ENCODE results near the gene CHRND. TPM values are rescaled to one million over a fixed set of nuclear protein-coding genes. Genes with fewer than 3 reads are reported as not detected.

Gene CHRND
- total and polyA plus RNA-seq, 2 of the 4 experiments (the other 2 are of a cell fraction): not detected

DNA sequence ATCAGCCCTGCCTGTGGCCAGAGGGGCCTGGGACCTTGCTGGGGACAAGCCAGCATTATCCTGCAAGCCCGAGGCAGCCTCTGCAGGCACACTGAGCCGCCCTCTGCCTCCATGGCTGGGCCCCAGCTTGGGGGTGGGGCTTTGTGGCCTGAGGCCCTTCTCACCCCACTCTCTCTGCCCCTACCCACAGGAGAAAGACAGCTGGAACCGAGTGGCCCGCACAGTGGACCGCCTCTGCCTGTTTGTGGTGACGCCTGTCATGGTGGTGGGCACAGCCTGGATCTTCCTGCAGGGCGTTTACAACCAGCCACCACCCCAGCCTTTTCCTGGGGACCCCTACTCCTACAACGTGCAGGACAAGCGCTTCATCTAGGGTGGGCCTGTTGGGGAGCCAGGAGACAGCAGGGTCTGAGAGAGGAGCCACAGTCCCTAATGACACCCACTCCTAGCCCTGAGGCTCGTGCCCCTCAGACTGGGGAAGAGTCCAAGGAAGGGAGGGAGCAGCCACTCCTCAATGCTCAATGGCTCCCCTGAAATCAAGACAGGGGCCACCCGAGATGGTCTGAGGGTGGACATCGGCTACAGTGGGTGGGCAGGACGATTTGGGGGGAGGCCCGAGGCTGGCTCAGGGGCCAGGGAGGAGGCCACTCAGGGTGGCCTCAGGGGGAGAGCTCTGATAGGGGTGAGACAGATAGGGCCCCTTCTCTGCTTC lies 9.1 kb downstream of the CHRND start:
- Histone ChIP-seq H2BK120ac (ENCODE audit: low read depth, low read length) (no peak overlapping the region), H2BK15ac (ENCODE audit: low read depth, low read length) (no peak overlapping the region), H3K9ac (ENCODE audit: low read depth, low read length) (no peak overlapping the region), H3K56ac (ENCODE audit: extremely low read depth, insufficient read depth, low read length) (no peak overlapping the region), H2AK5ac (ENCODE audit: low read depth, low read length) (no peak overlapping the region), H2BK20ac (ENCODE audit: low read depth, low read length) (no peak overlapping the region), H3K27ac (ENCODE audit: insufficient read depth, low read length) (no peak overlapping the region), H3K4me3 (ENCODE audit: insufficient read depth, low read depth, low read length) (no peak overlapping the region), H3K23ac (ENCODE audit: low read depth, low read length) (no peak overlapping the region), H4K20me1 (ENCODE audit: insufficient read depth, low read length) (no peaks in the 10 kb centered on the region), H3K4me2 (ENCODE audit: low read depth, low read length) (no peak overlapping the region), H3K18ac (ENCODE audit: low read depth, low read length) (no peak overlapping the region), H3K79me1 (ENCODE audit: low read depth in 1 of 2, low read length in 2 of 2) (no peaks in the 10 kb centered on the region), H4K8ac (ENCODE audit: low read depth in 2 of 2, low read length in 2 of 2) (no peak overlapping the region), H3K14ac (replicated peaks; ENCODE audit: low read depth, low read length) (no peak overlapping the region), H2AK9ac (replicated peaks; ENCODE audit: low read depth, low read length, poor library complexity) (peak overlapping the region; percentile 72), H3K36me3 (ENCODE audit: control insufficient read depth, insufficient read depth, low read length) (no peaks in the 10 kb centered on the region), H3K9me1 (ENCODE audit: insufficient read depth, low read length) (no peaks in the 10 kb centered on the region), H2AFZ (replicated peaks; ENCODE audit: low read length, poor library complexity) (no peak overlapping the region), H2BK5ac (ENCODE audit: low read depth, low read length, poor library complexity, severe bottlenecking) (no peak overlapping the region), H3K9me3 (ENCODE audit: control insufficient read depth, insufficient read depth, low read length) (peaks cover 6% of the 10 kb centered on the region), H3K4me1 (ENCODE audit: control insufficient read depth, insufficient read depth, low read length) (no peaks in the 10 kb centered on the region; the same call in 1 of the 2 replicates), H4K91ac (ENCODE audit: insufficient read depth, low read depth, low read length) (no peak overlapping the region), H4K5ac (ENCODE audit: low read depth, low read length) (no peak overlapping the region), H3K4ac (ENCODE audit: low read depth, low read length) (no peak overlapping the region), H3K27me3 (ENCODE audit: control insufficient read depth, insufficient read depth, low read length) (peaks cover 19% of the 10 kb centered on the region)
- no TSS peak for BruUV-seq (replicated peaks)
- WGBS, 2 experiments (ENCODE audit: extremely low coverage in 2 of 2, insufficient read length in 1 of 2): no CpG with 5 or more reads among the region's 14 CpGs
- CTCF ChIA-PET: no interaction called here
- intact Hi-C loops (cut with micrococcal nuclease) (no loop called here), in situ Hi-C loops (cut with MboI; ENCODE audit: low sequenced_read_pairs) (no loop called here), dilution Hi-C loops (cut with HindIII; ENCODE audit: low sequenced_read_pairs, unreplicated experiment) (no loop called here)
- no peak for DNase-seq
- TF ChIP-seq SMC3 (IDR thresholded peaks at IDR 0.05; ENCODE audit: low read depth, low read length) (no peak), POLR2A (IDR thresholded peaks at IDR 0.05; ENCODE audit: low read depth, low read length) (no peak), BHLHE40 (IDR thresholded peaks at IDR 0.05; ENCODE audit: low read depth, low read length) (no peak), MAFK (IDR thresholded peaks at IDR 0.05; ENCODE audit: low read depth, low read length) (no peak), CHD1 (IDR thresholded peaks at IDR 0.05; ENCODE audit: low read depth, low read length) (no peak), RCOR1 (IDR thresholded peaks at IDR 0.05; ENCODE audit: insufficient replicate concordance, low read length) (no peak), FOS (IDR thresholded peaks at IDR 0.05; ENCODE audit: low read depth, low read length) (no peak), RFX5 (IDR thresholded peaks at IDR 0.05; ENCODE audit: low read depth, low read length) (no peak), MXI1 (IDR thresholded peaks at IDR 0.05; ENCODE audit: borderline replicate concordance, low read depth, low read length) (no peak), MAZ (IDR thresholded peaks at IDR 0.05; ENCODE audit: borderline replicate concordance, low read depth, low read length) (no peak), NFE2L2 (IDR thresholded peaks at IDR 0.05; ENCODE audit: low read depth, low read length) (no peak), RAD21 (IDR thresholded peaks at IDR 0.05; ENCODE audit: low read length) (no peak), CEBPB (IDR thresholded peaks at IDR 0.05; ENCODE audit: low read depth, low read length) (no peak)
- TF ChIP-seq, protein P1, sequence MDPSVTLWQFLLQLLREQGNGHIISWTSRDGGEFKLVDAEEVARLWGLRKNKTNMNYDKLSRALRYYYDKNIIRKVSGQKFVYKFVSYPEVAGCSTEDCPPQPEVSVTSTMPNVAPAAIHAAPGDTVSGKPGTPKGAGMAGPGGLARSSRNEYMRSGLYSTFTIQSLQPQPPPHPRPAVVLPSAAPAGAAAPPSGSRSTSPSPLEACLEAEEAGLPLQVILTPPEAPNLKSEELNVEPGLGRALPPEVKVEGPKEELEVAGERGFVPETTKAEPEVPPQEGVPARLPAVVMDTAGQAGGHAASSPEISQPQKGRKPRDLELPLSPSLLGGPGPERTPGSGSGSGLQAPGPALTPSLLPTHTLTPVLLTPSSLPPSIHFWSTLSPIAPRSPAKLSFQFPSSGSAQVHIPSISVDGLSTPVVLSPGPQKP (IDR thresholded peaks at IDR 0.05; ENCODE audit: borderline replicate concordance, low read depth, low read length): no peak
- TF ChIP-seq, protein P2, sequence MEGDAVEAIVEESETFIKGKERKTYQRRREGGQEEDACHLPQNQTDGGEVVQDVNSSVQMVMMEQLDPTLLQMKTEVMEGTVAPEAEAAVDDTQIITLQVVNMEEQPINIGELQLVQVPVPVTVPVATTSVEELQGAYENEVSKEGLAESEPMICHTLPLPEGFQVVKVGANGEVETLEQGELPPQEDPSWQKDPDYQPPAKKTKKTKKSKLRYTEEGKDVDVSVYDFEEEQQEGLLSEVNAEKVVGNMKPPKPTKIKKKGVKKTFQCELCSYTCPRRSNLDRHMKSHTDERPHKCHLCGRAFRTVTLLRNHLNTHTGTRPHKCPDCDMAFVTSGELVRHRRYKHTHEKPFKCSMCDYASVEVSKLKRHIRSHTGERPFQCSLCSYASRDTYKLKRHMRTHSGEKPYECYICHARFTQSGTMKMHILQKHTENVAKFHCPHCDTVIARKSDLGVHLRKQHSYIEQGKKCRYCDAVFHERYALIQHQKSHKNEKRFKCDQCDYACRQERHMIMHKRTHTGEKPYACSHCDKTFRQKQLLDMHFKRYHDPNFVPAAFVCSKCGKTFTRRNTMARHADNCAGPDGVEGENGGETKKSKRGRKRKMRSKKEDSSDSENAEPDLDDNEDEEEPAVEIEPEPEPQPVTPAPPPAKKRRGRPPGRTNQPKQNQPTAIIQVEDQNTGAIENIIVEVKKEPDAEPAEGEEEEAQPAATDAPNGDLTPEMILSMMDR (conservative IDR thresholded peaks at IDR 0.05; ENCODE audit: low read depth, low read length): no peak
- TF ChIP-seq, protein P3, sequence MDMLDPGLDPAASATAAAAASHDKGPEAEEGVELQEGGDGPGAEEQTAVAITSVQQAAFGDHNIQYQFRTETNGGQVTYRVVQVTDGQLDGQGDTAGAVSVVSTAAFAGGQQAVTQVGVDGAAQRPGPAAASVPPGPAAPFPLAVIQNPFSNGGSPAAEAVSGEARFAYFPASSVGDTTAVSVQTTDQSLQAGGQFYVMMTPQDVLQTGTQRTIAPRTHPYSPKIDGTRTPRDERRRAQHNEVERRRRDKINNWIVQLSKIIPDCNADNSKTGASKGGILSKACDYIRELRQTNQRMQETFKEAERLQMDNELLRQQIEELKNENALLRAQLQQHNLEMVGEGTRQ (IDR thresholded peaks at IDR 0.05; ENCODE audit: low read depth, low read length): no peak
- no peak for ATAC-seq (ENCODE audit: low read depth)
- POLR2A ChIA-PET (ENCODE audit: unreplicated experiment): no interaction called here
